ENCODE results near the gene HIPK1. TPM values are rescaled to one million over a fixed set of nuclear protein-coding genes. Genes with fewer than 3 reads are reported as not detected.

The HIPK1 gene
- polyA plus RNA-seq, 3 donors from 2014 or later, result 4.3 to 27.5 (median 12.7) TPM

- peaks cover 8 to 40% of the 10 kb centered on the region in 2 donors for H3K4me1 Mint-ChIP-seq
- no peak overlapping the region for H3K4me3 Mint-ChIP-seq
- H3K36me3 Mint-ChIP-seq, result peaks cover 39 to 76% (median 51%) of the 10 kb centered on the region in 3 donors
- peak in 1 of 3 donors; percentile 24 for DNase-seq
- H3K9me3 Mint-ChIP-seq, result no peaks in the 10 kb centered on the region
- H3K27me3 Mint-ChIP-seq (ENCODE audit: low read depth in 3 of 3), result peaks cover 0 to 2% (median 2%) of the 10 kb centered on the region in 3 donors
- peak overlapping the region; percentile 9 to 85 (median 36) for H3K27ac Mint-ChIP-seq
Measured at GRCh38 chr1:113963281-113963906, 34.3 kb downstream of the HIPK1 start.

- Mint-ChIP-seq H3K36me3 (peaks cover 56 to 75% (median 62%) of the 10 kb centered on the region in 3 donors), H3K4me3 (no peak overlapping the region), H3K27ac (peak overlapping the region in 3 of 6 donors; percentile 11 to 65 (median 21)), H3K9me3 (no peaks in the 10 kb centered on the region), H3K4me1 (peaks cover 7 to 29% of the 10 kb centered on the region in 2 donors), H3K27me3 (ENCODE audit: low read depth in 3 of 3) (peaks cover 0 to 4% (median 2%) of the 10 kb centered on the region in 3 donors)
- DNase-seq, result no peak
Measured at GRCh38 chr1:113965703-113966412, 36.7 kb downstream of the HIPK1 start.

- Mint-ChIP-seq H3K27ac (peak overlapping the region in 4 of 6 donors; percentile 24 to 80 (median 71)), H3K36me3 (peaks cover 28 to 67% (median 53%) of the 10 kb centered on the region in 3 donors), H3K27me3 (ENCODE audit: low read depth in 3 of 3) (peaks cover 0 to 4% (median 4%) of the 10 kb centered on the region in 3 donors), H3K4me3 (no peak overlapping the region), H3K9me3 (no peaks in the 10 kb centered on the region), H3K4me1 (peaks cover 35 to 53% of the 10 kb centered on the region in 2 donors)
- DNase-seq, result no peak
Measured at GRCh38 chr1:113972954-113973353, 43.8 kb downstream of the HIPK1 start.

GRCh38 chr1:113975211-113975895, 46.2 kb downstream of the HIPK1 start:
- Mint-ChIP-seq H3K36me3 (peaks cover 11 to 46% (median 36%) of the 10 kb centered on the region in 3 donors), H3K27me3 (ENCODE audit: low read depth in 3 of 3) (peaks cover 0 to 7% (median 3%) of the 10 kb centered on the region in 3 donors), H3K9me3 (no peaks in the 10 kb centered on the region), H3K4me1 (peaks cover 45 to 63% of the 10 kb centered on the region in 2 donors), H3K4me3 (peak overlapping the region; percentile 58 to 85 (median 72)), H3K27ac (peak overlapping the region; percentile 62 to 94 (median 74))
- DNase-seq, result peak; percentile 33 to 53 (median 37)

GRCh38 chr1:113976609-113977278, 47.6 kb downstream of the HIPK1 start:
- H3K27me3 Mint-ChIP-seq (ENCODE audit: low read depth in 3 of 3), result peaks cover 0 to 7% (median 5%) of the 10 kb centered on the region in 3 donors
- no peaks in the 10 kb centered on the region for H3K9me3 Mint-ChIP-seq
- H3K4me3 Mint-ChIP-seq, result peak overlapping the region in 4 of 5 donors; percentile 24 to 85 (median 49)
- peaks cover 11 to 46% (median 33%) of the 10 kb centered on the region in 3 donors for H3K36me3 Mint-ChIP-seq
- H3K4me1 Mint-ChIP-seq, result peaks cover 47 to 58% of the 10 kb centered on the region in 2 donors
- DNase-seq, result no peak
- peak overlapping the region; percentile 55 to 83 (median 78) for H3K27ac Mint-ChIP-seq

- Mint-ChIP-seq H3K4me3 (no peak overlapping the region), H3K27me3 (ENCODE audit: low read depth in 3 of 3) (peaks cover 0 to 7% (median 5%) of the 10 kb centered on the region in 3 donors), H3K4me1 (peaks cover 50 to 64% of the 10 kb centered on the region in 2 donors), H3K9me3 (no peaks in the 10 kb centered on the region), H3K27ac (peak overlapping the region in 4 of 6 donors; percentile 23 to 45 (median 34)), H3K36me3 (peaks cover 7 to 37% (median 24%) of the 10 kb centered on the region in 3 donors)
- no peak for DNase-seq
Measured at GRCh38 chr1:113977906-113978305, 48.8 kb downstream of the HIPK1 start.

GRCh38 chr1:113978863-113979702, 50.0 kb downstream of the HIPK1 start, which contains the start of gene OLFML3:
Gene OLFML3 (plus strand): TSS chr1:113979474. CDS start chr1:113979517, 43 bp downstream.
- Mint-ChIP-seq H3K27me3 (ENCODE audit: low read depth in 3 of 3) (peaks cover 0 to 5% (median 5%) of the 10 kb centered on the region in 3 donors), H3K4me3 (peak within 1 kb of the TSS in 1 of 5 donors; percentile 18), H3K27ac (peak within 1 kb of the TSS in 5 of 6 donors; percentile 36 to 49 (median 43)), H3K36me3 (peaks cover 8 to 25% (median 12%) of the 10 kb centered on the region in 3 donors), H3K4me1 (peaks cover 51 to 64% of the 10 kb centered on the region in 2 donors), H3K9me3 (no peaks in the 10 kb centered on the region)
- DNase-seq, result peak; percentile 53 to 57 (median 54)

GRCh38 chr1:113980110-113980509, 51.0 kb downstream of the HIPK1 start:
- no peak overlapping the region for H3K4me3 Mint-ChIP-seq
- no peaks in the 10 kb centered on the region for H3K9me3 Mint-ChIP-seq
- peaks cover 0 to 5% (median 3%) of the 10 kb centered on the region in 3 donors for H3K27me3 Mint-ChIP-seq (ENCODE audit: low read depth in 3 of 3)

GRCh38 chr1:113981962-113982931, 53.1 kb downstream of the HIPK1 start:
- DNase-seq, result no peak
- peak overlapping the region in 2 of 6 donors; percentile 19 to 33 for H3K27ac Mint-ChIP-seq
- peaks cover 5 to 12% (median 8%) of the 10 kb centered on the region in 3 donors for H3K36me3 Mint-ChIP-seq
- H3K4me3 Mint-ChIP-seq, result no peak overlapping the region
- peaks cover 23 to 33% of the 10 kb centered on the region in 2 donors for H3K4me1 Mint-ChIP-seq
- peaks cover 0 to 3% (median 3%) of the 10 kb centered on the region in 3 donors for H3K27me3 Mint-ChIP-seq (ENCODE audit: low read depth in 3 of 3)
- H3K9me3 Mint-ChIP-seq, result no peaks in the 10 kb centered on the region

More at GRCh38 chr1:113980110-113980509, 51.0 kb downstream of the HIPK1 start:
- no peak for DNase-seq
- Mint-ChIP-seq H3K27ac (peak overlapping the region in 1 of 6 donors; percentile 10), H3K36me3 (peaks cover 6 to 17% (median 8%) of the 10 kb centered on the region in 3 donors), H3K4me1 (peaks cover 44 to 54% of the 10 kb centered on the region in 2 donors)

- peaks cover 19 to 26% of the 10 kb centered on the region in 2 donors for H3K4me1 Mint-ChIP-seq
- no peak overlapping the region for H3K4me3 Mint-ChIP-seq
- H3K27me3 Mint-ChIP-seq (ENCODE audit: low read depth in 3 of 3), result peaks cover 0 to 3% (median 3%) of the 10 kb centered on the region in 3 donors
- H3K27ac Mint-ChIP-seq, result peak overlapping the region in 1 of 6 donors; percentile 33
- peaks cover 5 to 12% (median 8%) of the 10 kb centered on the region in 3 donors for H3K36me3 Mint-ChIP-seq
- H3K9me3 Mint-ChIP-seq, result peaks cover 0 to 1% (median 0%) of the 10 kb centered on the region in 6 donors
- no peak for DNase-seq
Measured at GRCh38 chr1:113982949-113983348, 53.8 kb downstream of the HIPK1 start.

GRCh38 chr1:113983391-113983790, 54.3 kb downstream of the HIPK1 start:
- peaks cover 5 to 12% (median 8%) of the 10 kb centered on the region in 3 donors for H3K36me3 Mint-ChIP-seq
- no peak overlapping the region for H3K27ac Mint-ChIP-seq
- H3K4me3 Mint-ChIP-seq, result no peak overlapping the region
- peaks cover 15 to 21% of the 10 kb centered on the region in 2 donors for H3K4me1 Mint-ChIP-seq
- DNase-seq, result no peak
- H3K27me3 Mint-ChIP-seq (ENCODE audit: low read depth in 3 of 3), result peaks cover 0 to 3% (median 3%) of the 10 kb centered on the region in 3 donors
- H3K9me3 Mint-ChIP-seq, result peaks cover 0 to 1% (median 0%) of the 10 kb centered on the region in 6 donors
